HepG2 (cell line): ENCODE data around the gene CENPW. TPM values are rescaled to one million over a fixed set of nuclear protein-coding genes. Genes with fewer than 3 reads are reported as not detected.
A peak's percentile ranks its signal among the peaks of the same experiment; 100 is the strongest.

Source experiments
- BRD4 ChIP-seq: sonication (generic); formaldehyde crosslinking; IDR thresholded peaks from 2 replicates; pipeline ENCODE4 v1.4.0; 2020; ENCODE audit warnings: missing genetic modification reagents
- CSRNP2 ChIP-seq: sonication (generic); formaldehyde crosslinking; conservative IDR thresholded peaks from 2 replicates; pipeline ENCODE4 v1.8.0; 2022; ENCODE audit warnings: low read depth, missing genetic modification reagents
- DZIP1 ChIP-seq: sonication (generic); formaldehyde crosslinking; IDR thresholded peaks from 2 replicates; pipeline ENCODE4 v1.5.0; 2020; ENCODE audit warnings: mild to moderate bottlenecking, missing genetic modification reagents
- GZF1 ChIP-seq: sonication (generic); formaldehyde crosslinking; IDR thresholded peaks from 2 replicates; pipeline ENCODE4 v1.5.1; 2020; ENCODE audit warnings: mild to moderate bottlenecking, missing genetic modification reagents
- HNRNPH1 ChIP-seq: fragments of 200-400 bp; formaldehyde crosslinking; optimal IDR thresholded peaks from 2 replicates; pipeline ENCODE3; 2017; ENCODE audit warnings: mild to moderate bottlenecking, low read depth, low read length
- LRRFIP1 ChIP-seq: sonication (generic); formaldehyde crosslinking; conservative IDR thresholded peaks from 2 replicates; pipeline ENCODE4 v1.4.0; 2020; ENCODE audit warnings: missing genetic modification reagents
- SP1 ChIP-seq, 2 experiments: fragments of 450-650 bp in 1 of 2; sonication (generic) in 1 of 2; formaldehyde crosslinking in 1 of 2; IDR thresholded peaks; 2 replicates each; pipeline versions ENCODE4 v1.4.0 to v1.6.1; 2016 to 2020; ENCODE audit warnings: missing genetic modification reagents in 1 of 2
- ZBTB38 ChIP-seq: sonication (generic); formaldehyde crosslinking; IDR thresholded peaks from 2 replicates; pipeline ENCODE4 v1.5.1; 2020; ENCODE audit warnings: mild to moderate bottlenecking, missing genetic modification reagents
- ZNF274 ChIP-seq: sonication (generic); formaldehyde crosslinking; IDR thresholded peaks from 2 replicates; pipeline ENCODE4 v1.5.1; 2020; ENCODE audit warnings: mild to moderate bottlenecking, missing genetic modification reagents
- ZNF503 ChIP-seq: sonication (generic); formaldehyde crosslinking; IDR thresholded peaks from 2 replicates; pipeline ENCODE4 v1.4.0; 2020; ENCODE audit warnings: missing genetic modification reagents
- ZNF766 ChIP-seq: sonication (generic); formaldehyde crosslinking; IDR thresholded peaks from 2 replicates; pipeline ENCODE4 v1.5.0; 2020; ENCODE audit warnings: missing genetic modification reagents, borderline replicate concordance
- ZNF768 ChIP-seq: sonication (generic); formaldehyde crosslinking; IDR thresholded peaks from 2 replicates; pipeline ENCODE4 v1.4.0; 2020; ENCODE audit warnings: missing genetic modification reagents
- ZNF879 ChIP-seq: sonication (generic); formaldehyde crosslinking; IDR thresholded peaks from 2 replicates; pipeline ENCODE4 v1.8.1; 2023; ENCODE audit warnings: missing genetic modification reagents
- ZXDC ChIP-seq: sonication (generic); formaldehyde crosslinking; IDR thresholded peaks from 2 replicates; pipeline ENCODE4 v1.5.0; 2020; ENCODE audit warnings: mild to moderate bottlenecking, missing genetic modification reagents
- polyA plus RNA-seq, 8 experiments: library from polyadenylated mRNA; depleted of rRNA in 3 of 8; stranded (reverse) in 7 of 8; unstranded in 1 of 8; fragments of >200 nt; fragmentation: Illumina TruSeq in 4 of 8; extraction: Trizol in 4 of 8; gene quantifications; 2 replicates each; pipeline versions ENCODE4 v1.2.1 to v1.2.3, GENCODE V29; 2011 to 2016; ENCODE audit warnings: low read depth in 4 of 8, missing spikeins in 1 of 8, mixed read lengths in 1 of 8; ENCODE audit not compliant: insufficient read depth in 1 of 8
- total RNA-seq, 5 experiments: library from RNA; depleted of rRNA; stranded (reverse); fragments of >200 nt; fragmentation: Illumina TruSeq; extraction: Trizol; gene quantifications; 2 replicates each; pipeline ENCODE4 v1.2.3, GENCODE V29; 2016; ENCODE audit warnings: low read depth in 1 of 5

The CENPW gene
- total and polyA plus RNA-seq, 2 of the 13 experiments (the other 11 are each of a cell fraction or from before 2014, with no cell fraction given), result 8.6 to 94.7 TPM

- TF ChIP-seq ZXDC (CRISPR knock-in tag), result no peak
- no peak for TF ChIP-seq DZIP1
- TF ChIP-seq ZNF274, result peak; percentile 64; the same call in 1 of the 2 replicates
- TF ChIP-seq LRRFIP1 (CRISPR knock-in tag), result no peak
- TF ChIP-seq GZF1 (CRISPR knock-in tag), result peak; percentile 11; the same call in 1 of the 2 replicates
- TF ChIP-seq SP1 (IDR thresholded peaks at IDR 0.05), result no peak
- peak; percentile 97 for TF ChIP-seq SP1 (CRISPR knock-in tag; IDR thresholded peaks at IDR 0.05)
- no peak for TF ChIP-seq CSRNP2 (CRISPR knock-in tag)
- peak; percentile 25; the same call in 1 of the 2 replicates for TF ChIP-seq ZNF766
- TF ChIP-seq ZBTB38, result peak; percentile 71; the same call in 1 of the 2 replicates
- TF ChIP-seq HNRNPH1, result peak; percentile 76
- TF ChIP-seq ZNF768 (CRISPR knock-in tag), result no peak
- TF ChIP-seq BRD4 (CRISPR knock-in tag), result peak; percentile 90
- no peak for TF ChIP-seq ZNF503 (CRISPR knock-in tag)
- no peak for TF ChIP-seq ZNF879
Measured at GRCh38 chr6:126339796-126340609, at the start of gene CENPW (continued).
